Stimulated activated naive CD8-positive, alpha-beta T cell treated with anti-CD3 and anti-CD28 coated beads, Interleukin-15, Interleukin-2, amounts not matched to agents 100 ng/mL and 50 ng/mL, for 24 hours (primary cell): ENCODE data around the gene OR8B8.

Source experiments
- H3K27ac Mint-ChIP-seq: one replicate; pipeline ENCODE4 v1.8.0; 2021; ENCODE audit warnings: mild to moderate bottlenecking, mixed read lengths
- H3K27me3 Mint-ChIP-seq: one replicate; pipeline ENCODE4 v1.8.0; 2021; ENCODE audit warnings: mixed read lengths
- H3K36me3 Mint-ChIP-seq: one replicate; pipeline ENCODE4 v1.8.0; 2021; ENCODE audit warnings: low read depth, mixed read lengths
- H3K4me1 Mint-ChIP-seq: one replicate; pipeline ENCODE4 v1.8.0; 2021; ENCODE audit warnings: low read depth, mixed read lengths
- H3K4me3 Mint-ChIP-seq: one replicate; pipeline ENCODE4 v1.8.0; 2021; ENCODE audit warnings: mild to moderate bottlenecking, mixed read lengths
- H3K9me3 Mint-ChIP-seq: one replicate; pipeline ENCODE4 v1.8.0; 2021; ENCODE audit warnings: mixed read lengths

The OR8B8 gene

GRCh38 chr11:124445646-124446150, at the start of gene OR8B8:
OR8B8 (minus strand) TSS chr11:124445696; CDS start chr11:124441085, 4,611 bp downstream.
- H3K36me3 Mint-ChIP-seq: no peaks in the 10 kb centered on the region

GRCh38 chr11:124493016-124493655, 47.6 kb upstream of the OR8B8 start:
- Mint-ChIP-seq H3K36me3 (no peaks in the 10 kb centered on the region), H3K27ac (no peak overlapping the region), H3K9me3 (peaks cover 7% of the 10 kb centered on the region), H3K4me1 (no peaks in the 10 kb centered on the region), H3K27me3 (peaks cover 9% of the 10 kb centered on the region), H3K4me3 (no peak overlapping the region)

More at GRCh38 chr11:124445646-124446150, at the start of gene OR8B8:
- Mint-ChIP-seq H3K4me3 (no peak within 1 kb of the TSS), H3K27ac (no peak within 1 kb of the TSS), H3K4me1 (no peaks in the 10 kb centered on the region), H3K9me3 (peaks cover 6% of the 10 kb centered on the region), H3K27me3 (peaks cover 13% of the 10 kb centered on the region)

- Mint-ChIP-seq H3K9me3 (peaks cover 4% of the 10 kb centered on the region), H3K27ac (no peak overlapping the region), H3K27me3 (peaks cover 51% of the 10 kb centered on the region), H3K36me3 (no peaks in the 10 kb centered on the region), H3K4me3 (no peak overlapping the region), H3K4me1 (peaks cover 11% of the 10 kb centered on the region)
These were observed 37.9 kb upstream of the OR8B8 start for GRCh38 chr11:124483422-124483821.

GRCh38 chr11:124482362-124483147, 37.1 kb upstream of the OR8B8 start:
- Mint-ChIP-seq H3K4me3 (no peak overlapping the region), H3K27ac (no peak overlapping the region), H3K27me3 (peaks cover 51% of the 10 kb centered on the region), H3K36me3 (no peaks in the 10 kb centered on the region), H3K4me1 (peaks cover 11% of the 10 kb centered on the region), H3K9me3 (peaks cover 4% of the 10 kb centered on the region)

GRCh38 chr11:124481365-124482323, 36.1 kb upstream of the OR8B8 start:
- peak overlapping the region; percentile 44 for H3K4me3 Mint-ChIP-seq
- no peaks in the 10 kb centered on the region for H3K36me3 Mint-ChIP-seq
- peaks cover 51% of the 10 kb centered on the region for H3K27me3 Mint-ChIP-seq
- H3K27ac Mint-ChIP-seq: no peak overlapping the region
- no peaks in the 10 kb centered on the region for H3K9me3 Mint-ChIP-seq
- H3K4me1 Mint-ChIP-seq: peaks cover 11% of the 10 kb centered on the region

- Mint-ChIP-seq H3K27me3 (peaks cover 54% of the 10 kb centered on the region), H3K36me3 (no peaks in the 10 kb centered on the region), H3K4me1 (peaks cover 11% of the 10 kb centered on the region), H3K4me3 (no peak overlapping the region), H3K9me3 (no peaks in the 10 kb centered on the region), H3K27ac (no peak overlapping the region)
These were observed 34.1 kb upstream of the OR8B8 start for GRCh38 chr11:124479561-124479960.

- no peaks in the 10 kb centered on the region for H3K9me3 Mint-ChIP-seq
- H3K4me1 Mint-ChIP-seq: no peaks in the 10 kb centered on the region
- peaks cover 25% of the 10 kb centered on the region for H3K27me3 Mint-ChIP-seq
- H3K27ac Mint-ChIP-seq: no peak overlapping the region
- H3K36me3 Mint-ChIP-seq: no peaks in the 10 kb centered on the region
- no peak overlapping the region for H3K4me3 Mint-ChIP-seq
These were observed 29.8 kb upstream of the OR8B8 start for GRCh38 chr11:124475265-124475664.

GRCh38 chr11:124474779-124475178, 29.3 kb upstream of the OR8B8 start:
- Mint-ChIP-seq H3K27ac (no peak overlapping the region), H3K4me3 (no peak overlapping the region), H3K27me3 (peaks cover 20% of the 10 kb centered on the region), H3K36me3 (no peaks in the 10 kb centered on the region), H3K9me3 (no peaks in the 10 kb centered on the region), H3K4me1 (no peaks in the 10 kb centered on the region)

GRCh38 chr11:124474079-124474478, 28.6 kb upstream of the OR8B8 start:
- H3K4me3 Mint-ChIP-seq: no peak overlapping the region
- no peaks in the 10 kb centered on the region for H3K4me1 Mint-ChIP-seq
- no peak overlapping the region for H3K27ac Mint-ChIP-seq
- H3K9me3 Mint-ChIP-seq: no peaks in the 10 kb centered on the region
- no peaks in the 10 kb centered on the region for H3K36me3 Mint-ChIP-seq
- H3K27me3 Mint-ChIP-seq: peaks cover 13% of the 10 kb centered on the region

GRCh38 chr11:124473476-124473875, 28.0 kb upstream of the OR8B8 start:
- H3K4me3 Mint-ChIP-seq: no peak overlapping the region
- no peaks in the 10 kb centered on the region for H3K36me3 Mint-ChIP-seq
- H3K4me1 Mint-ChIP-seq: no peaks in the 10 kb centered on the region

GRCh38 chr11:124470561-124471227, 25.2 kb upstream of the OR8B8 start:
- H3K4me1 Mint-ChIP-seq: no peaks in the 10 kb centered on the region
- H3K36me3 Mint-ChIP-seq: no peaks in the 10 kb centered on the region
- no peak overlapping the region for H3K4me3 Mint-ChIP-seq
- peaks cover 8% of the 10 kb centered on the region for H3K27me3 Mint-ChIP-seq
- H3K27ac Mint-ChIP-seq: no peak overlapping the region
- no peaks in the 10 kb centered on the region for H3K9me3 Mint-ChIP-seq

More at GRCh38 chr11:124473476-124473875, 28.0 kb upstream of the OR8B8 start:
- H3K9me3 Mint-ChIP-seq: no peaks in the 10 kb centered on the region
- H3K27me3 Mint-ChIP-seq: peaks cover 13% of the 10 kb centered on the region
- no peak overlapping the region for H3K27ac Mint-ChIP-seq

- H3K4me3 Mint-ChIP-seq: no peak overlapping the region
- H3K36me3 Mint-ChIP-seq: no peaks in the 10 kb centered on the region
- peaks cover 18% of the 10 kb centered on the region for H3K27me3 Mint-ChIP-seq
- no peaks in the 10 kb centered on the region for H3K9me3 Mint-ChIP-seq
- H3K4me1 Mint-ChIP-seq: no peaks in the 10 kb centered on the region
- no peak overlapping the region for H3K27ac Mint-ChIP-seq
These were observed 22.0 kb upstream of the OR8B8 start for GRCh38 chr11:124467381-124467927.

- Mint-ChIP-seq H3K27me3 (peaks cover 20% of the 10 kb centered on the region), H3K4me3 (no peak overlapping the region), H3K9me3 (peaks cover 5% of the 10 kb centered on the region), H3K36me3 (no peaks in the 10 kb centered on the region), H3K27ac (no peak overlapping the region), H3K4me1 (no peaks in the 10 kb centered on the region)
These were observed 19.9 kb upstream of the OR8B8 start for GRCh38 chr11:124465368-124465767.

- Mint-ChIP-seq H3K27me3 (peaks cover 20% of the 10 kb centered on the region), H3K4me3 (no peak overlapping the region)
These were observed 18.5 kb upstream of the OR8B8 start for GRCh38 chr11:124463990-124464389.

More at GRCh38 chr11:124463990-124464389, 18.5 kb upstream of the OR8B8 start:
- no peaks in the 10 kb centered on the region for H3K4me1 Mint-ChIP-seq
- no peak overlapping the region for H3K27ac Mint-ChIP-seq
- no peaks in the 10 kb centered on the region for H3K36me3 Mint-ChIP-seq
- H3K9me3 Mint-ChIP-seq: peaks cover 5% of the 10 kb centered on the region
